ENCODE data around the gene PLAGL1. TPM values are rescaled to one million over a fixed set of nuclear protein-coding genes. Genes with fewer than 3 reads are reported as not detected.
A peak's percentile ranks its signal among the peaks of the same experiment; 100 is the strongest.

Gene PLAGL1
- total and polyA plus RNA-seq, 12 donors, result 5.4 to 24.6 (median 12.5) TPM

- Histone ChIP-seq H3K4me3 (no peak overlapping the region), H3K4me1 (peaks cover 0 to 22% (median 0%) of the 10 kb centered on the region in 9 donors), H3K36me3 (no peaks in the 10 kb centered on the region), H3K27me3 (no peaks in the 10 kb centered on the region), H3K9me3 (no peaks in the 10 kb centered on the region), H3K27ac (no peak overlapping the region)
- TF ChIP-seq CTCF (IDR thresholded peaks at IDR 0.05), result no peak
- intact Hi-C loops (cut with DNase I), result no loop called here
- 72 to 77% methylated on average over 8 of the region's 8 CpGs for WGBS, 2 donors
- ATAC-seq (no peak), DNase-seq (no peak)
Observed at GRCh38 chr6:143974089-143974488, 34.0 kb downstream of the PLAGL1 start.

- H3K4me3 ChIP-seq, result no peak overlapping the region
- ATAC-seq (no peak), DNase-seq (no peak)
- H3K36me3 ChIP-seq, result no peaks in the 10 kb centered on the region
- intact Hi-C loops (cut with DNase I), result no loop called here
- no peaks in the 10 kb centered on the region for H3K27me3 ChIP-seq
- peaks cover 0 to 29% (median 0%) of the 10 kb centered on the region in 9 donors for H3K4me1 ChIP-seq
- H3K9me3 ChIP-seq, result no peaks in the 10 kb centered on the region
- no peak overlapping the region for H3K27ac ChIP-seq
- 54 to 64% methylated on average over 13 of the region's 13 CpGs for WGBS, 2 donors
- no peak for TF ChIP-seq CTCF (IDR thresholded peaks at IDR 0.05)
Observed at GRCh38 chr6:143973097-143973966, 34.7 kb downstream of the PLAGL1 start.

- H3K27me3 ChIP-seq, result no peaks in the 10 kb centered on the region
- no peaks in the 10 kb centered on the region for H3K9me3 ChIP-seq
- H3K4me3 ChIP-seq, result no peak overlapping the region
- H3K4me1 ChIP-seq, result peaks cover 0 to 41% (median 0%) of the 10 kb centered on the region in 9 donors
- intact Hi-C loops (cut with DNase I), result no loop called here
- H3K36me3 ChIP-seq, result no peaks in the 10 kb centered on the region
- peak overlapping the region in 5 of 10 donors; percentile 12 to 45 (median 27) for H3K27ac ChIP-seq
- 59 to 62% methylated on average over 4 of the region's 4 CpGs for WGBS, 2 donors
- peak in 3 of 8 donors; percentile 17 to 49 (median 24) for ATAC-seq
- TF ChIP-seq CTCF (IDR thresholded peaks at IDR 0.05), result no peak
- DNase-seq, result no peak
Observed at GRCh38 chr6:143971482-143972205, 36.4 kb downstream of the PLAGL1 start.

- H3K27me3 ChIP-seq, result no peaks in the 10 kb centered on the region
- no peak for DNase-seq
- WGBS, 2 donors, result 64 to 69% methylated on average over 6 of the region's 6 CpGs
- H3K4me3 ChIP-seq, result no peak overlapping the region
- no peak for TF ChIP-seq CTCF (IDR thresholded peaks at IDR 0.05)
- H3K9me3 ChIP-seq, result no peaks in the 10 kb centered on the region
- ATAC-seq, result peak in 6 of 8 donors; percentile 44 to 67 (median 60)
- intact Hi-C loops (cut with DNase I), result no loop called here
- H3K36me3 ChIP-seq, result peaks cover 0 to 3% (median 0%) of the 10 kb centered on the region in 9 donors
- peaks cover 0 to 46% (median 0%) of the 10 kb centered on the region in 9 donors for H3K4me1 ChIP-seq
- peak overlapping the region in 4 of 10 donors; percentile 12 to 45 (median 34) for H3K27ac ChIP-seq
Observed at GRCh38 chr6:143970456-143971218, 37.4 kb downstream of the PLAGL1 start.

Data from heart right ventricle (tissue), 16 donors.